NCI-H1105 (cell line): ENCODE data around the gene GJD2.

Experiments used
- DNase-seq: peaks from one replicate; lab custom pipeline; 2025; lab: John Stamatoyannopoulos, UW

GJD2 gene

DNA sequence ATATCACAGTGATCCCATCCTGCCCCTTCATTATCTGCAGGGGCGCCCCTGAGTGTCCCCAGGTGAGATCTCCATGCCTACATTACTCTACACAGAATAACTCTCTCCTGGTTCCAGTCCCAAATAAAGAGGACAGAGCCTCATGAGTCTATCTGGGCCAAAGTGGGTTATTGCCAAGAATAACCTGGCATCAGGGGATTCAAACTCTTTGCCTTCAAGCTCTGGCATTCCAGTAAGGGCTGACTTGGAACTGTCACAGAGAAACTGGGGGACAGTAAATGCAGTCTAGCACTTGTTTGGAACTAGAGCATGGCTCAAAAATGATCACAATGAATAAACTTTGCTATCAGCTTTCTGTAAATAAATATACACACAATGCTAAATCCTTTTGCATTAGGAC lies 30.3 kb downstream of the GJD2 start:
- DNase-seq: no peak

DNA sequence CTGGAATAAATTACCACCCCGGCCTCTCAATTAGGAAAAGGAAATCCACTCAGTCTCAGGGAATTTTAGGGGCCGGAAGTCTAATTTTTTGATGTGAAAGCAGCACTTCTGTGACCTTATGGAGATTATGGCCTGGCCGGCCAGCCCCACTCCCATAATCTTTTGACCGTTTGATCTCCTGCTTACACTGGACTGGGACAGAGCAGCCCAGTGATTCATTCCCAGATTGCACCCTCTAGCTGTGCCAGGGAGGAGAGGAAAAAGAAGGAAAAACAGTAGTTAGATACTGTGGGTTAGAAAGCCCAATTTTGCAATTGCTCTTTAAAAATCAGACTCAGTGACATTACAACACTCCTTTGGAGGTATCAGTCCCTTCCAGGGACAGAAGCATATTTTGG lies 32.4 kb downstream of the GJD2 start:
- DNase-seq: no peak

DNA sequence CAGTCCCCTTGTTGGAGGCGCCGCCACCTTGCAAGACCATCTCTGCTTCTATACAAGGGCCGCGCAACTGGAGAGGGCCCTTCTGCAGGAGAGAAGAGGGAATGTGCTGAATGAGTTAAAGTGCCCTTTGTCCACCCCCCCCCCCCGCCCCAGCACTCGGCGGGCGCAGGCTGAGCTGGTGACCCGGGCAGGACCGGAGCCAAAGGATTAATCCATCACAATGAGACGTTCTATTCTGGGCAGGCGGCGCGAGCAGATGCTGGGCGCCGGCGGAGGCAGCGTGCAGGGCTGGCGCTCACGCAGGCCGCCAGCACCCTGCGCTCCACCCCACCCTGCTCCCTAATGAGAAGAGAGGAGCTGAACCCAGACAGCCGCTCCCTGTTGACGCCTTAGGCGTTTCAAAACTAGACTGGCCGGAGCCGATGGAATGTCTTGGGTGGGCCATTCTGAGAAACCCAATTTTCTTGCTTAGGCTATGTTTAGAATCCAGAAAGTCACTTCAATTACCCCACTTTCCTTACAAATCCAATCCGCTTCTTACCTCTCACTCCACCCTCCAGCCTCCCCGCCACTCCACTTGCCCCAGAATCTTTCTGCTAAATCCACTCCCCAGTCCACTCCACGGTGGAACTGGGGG lies 32.9 kb downstream of the GJD2 start:
- DNase-seq: peak; percentile 51

DNA sequence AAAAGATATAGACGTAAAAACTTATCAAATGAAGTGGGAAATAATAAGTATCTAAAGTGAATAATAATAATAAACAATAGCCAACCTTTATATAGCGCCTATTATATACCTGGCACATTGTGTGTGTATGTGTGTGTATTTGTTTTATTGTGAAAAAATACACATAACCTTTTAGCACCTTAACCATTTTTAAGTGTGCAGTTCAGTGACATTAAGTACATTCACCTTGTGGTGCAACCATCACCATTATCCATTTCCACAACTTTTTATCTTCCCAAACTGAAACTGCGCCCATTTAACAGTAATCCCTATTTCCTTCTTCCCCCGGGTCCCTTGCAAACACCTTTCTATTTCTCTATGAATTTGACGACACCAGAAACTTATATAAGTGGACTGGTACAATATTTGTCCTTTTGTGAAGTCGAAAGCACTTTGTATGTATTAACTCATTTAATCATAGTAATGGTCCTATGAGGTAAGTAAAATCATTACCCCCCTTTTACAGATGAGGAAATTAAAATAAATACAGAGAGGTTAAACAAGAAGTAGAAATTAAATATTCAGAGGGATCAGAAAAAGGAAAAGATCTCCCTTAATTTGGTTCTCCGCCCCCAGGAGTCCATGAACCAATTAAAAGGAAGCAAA lies 33.5 kb downstream of the GJD2 start:
- DNase-seq: no peak

- DNase-seq: no peak
Observed at GRCh38 chr15:34719695-34720094, 35.1 kb downstream of the GJD2 start.

- no peak for DNase-seq
Observed at GRCh38 chr15:34718681-34719665, 35.8 kb downstream of the GJD2 start.

DNA sequence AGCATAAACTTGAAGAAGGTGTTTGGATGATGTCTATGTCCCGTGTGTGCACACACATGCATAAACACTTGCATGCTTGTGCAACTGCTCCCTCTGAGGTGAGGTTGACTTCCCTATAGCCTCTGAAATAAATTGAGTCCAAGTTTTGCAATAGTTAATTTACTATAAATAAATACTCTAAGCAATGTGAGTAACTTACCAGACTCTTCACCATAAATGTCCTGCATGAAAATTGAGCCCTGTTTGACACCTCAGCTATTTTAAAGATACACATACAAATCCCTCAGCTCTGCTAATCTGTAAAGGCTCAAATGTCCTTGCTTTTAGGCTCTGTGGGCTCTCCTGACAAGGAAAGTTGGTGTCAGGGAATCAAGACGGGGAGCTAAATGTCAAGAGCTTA lies 37.1 kb downstream of the GJD2 start:
- DNase-seq: no peak

DNA sequence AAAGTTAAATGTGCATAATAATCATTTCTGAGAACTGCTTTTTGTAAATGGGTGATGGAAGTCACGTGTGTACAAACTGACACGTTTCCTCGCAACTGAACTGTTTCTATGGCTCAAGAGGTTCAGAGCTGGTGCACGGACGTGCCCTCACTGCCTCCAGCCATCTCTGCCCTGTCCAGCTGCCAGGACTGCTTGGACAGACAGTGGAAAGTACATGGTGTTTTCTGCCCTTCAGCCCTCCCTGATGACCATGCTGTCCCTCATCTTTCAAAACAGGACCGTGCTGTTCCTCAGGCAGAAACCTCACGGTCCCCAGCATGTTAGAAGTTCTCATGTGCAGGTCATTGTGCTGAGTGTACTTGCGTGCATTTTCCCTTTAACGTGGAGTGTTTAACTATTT lies 38.7 kb downstream of the GJD2 start:
- no peak for DNase-seq

- DNase-seq: no peak
Observed at GRCh38 chr15:34714476-34715121, 40.2 kb downstream of the GJD2 start.

DNA sequence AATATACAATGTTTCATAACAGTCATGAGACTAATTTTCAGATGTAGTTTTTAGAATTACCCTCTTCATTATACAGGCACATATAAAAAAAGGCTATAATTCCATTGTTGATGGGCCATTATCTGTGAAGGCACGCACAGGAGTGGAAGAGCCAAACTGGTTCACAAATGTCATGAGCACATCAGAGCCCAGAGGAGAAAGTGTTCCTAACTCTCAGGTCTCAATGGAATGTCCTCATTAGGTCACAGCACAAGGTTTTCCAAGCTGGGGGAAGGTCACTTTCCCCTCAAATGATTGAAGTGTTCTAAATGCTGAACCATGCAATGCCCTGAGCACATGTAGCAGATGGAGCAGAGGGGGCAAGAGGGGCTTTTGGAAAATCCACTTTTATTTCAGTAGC lies 41.2 kb downstream of the GJD2 start:
- DNase-seq: no peak

GRCh38 chr15:34709866-34710265 lies 44.9 kb downstream of the GJD2 start:
- no peak for DNase-seq

DNA sequence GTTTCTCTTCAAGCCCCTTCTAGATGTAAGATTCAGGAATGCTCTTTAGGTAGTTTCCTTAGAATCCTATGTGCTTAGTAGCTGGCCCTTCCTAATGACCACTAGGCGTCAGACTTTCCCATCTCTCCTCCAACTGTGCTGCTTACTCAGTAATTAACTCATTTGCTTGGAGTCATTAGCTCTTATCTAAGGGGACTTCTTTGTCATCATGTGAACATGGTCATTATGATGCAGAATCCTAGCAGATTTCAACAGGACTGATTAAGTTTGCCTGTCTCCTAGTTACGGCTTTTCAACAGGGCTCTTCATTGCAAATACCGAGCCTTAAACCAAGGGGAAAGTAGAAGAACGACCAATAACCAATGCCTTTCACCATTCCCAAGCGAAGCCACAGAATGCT lies 46.4 kb downstream of the GJD2 start:
- DNase-seq: no peak

DNA sequence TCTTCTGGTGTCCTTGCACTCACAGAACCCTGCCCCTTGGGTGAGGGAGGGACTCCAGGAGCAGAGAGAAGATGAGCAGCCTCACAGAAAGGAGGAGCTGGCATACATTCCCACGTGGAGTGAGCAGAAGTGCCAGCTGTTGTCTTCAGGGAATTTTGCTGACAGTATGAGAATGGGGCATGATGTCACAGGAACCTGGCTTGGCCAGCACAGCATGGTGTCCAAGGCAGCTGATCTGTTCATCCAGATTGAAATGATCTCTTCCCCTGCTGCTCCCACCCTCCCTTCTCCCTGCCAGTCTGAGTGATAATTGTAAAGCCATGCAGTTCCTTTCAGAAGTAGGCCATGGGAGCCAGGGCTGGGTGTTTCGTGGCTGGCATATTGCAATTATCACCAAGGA lies 53.3 kb downstream of the GJD2 start:
- no peak for DNase-seq
